K562 (cell line): ENCODE results near the gene GALNT17. TPM values are rescaled to one million over a fixed set of nuclear protein-coding genes. Genes with fewer than 3 reads are reported as not detected.

Experiments used
- ATAC-seq: fragments of 200-7000 bp; cut with Tn5 transposase; 3 replicates; pipeline ENCODE4 v1.9.1; 2020; ENCODE audit warnings: moderate library complexity
- BruUV-seq: library from RNA; stranded (reverse); fragments of 400-500 nt; replicated peaks from 2 replicates; lab custom pipeline; 2021; lab: Mats Ljungman, UMichigan
- CTCF ChIA-PET: fragments of 300-600 bp; formaldehyde crosslinking; extraction: SDS; loops from one replicate; lab custom pipeline; 2021; ENCODE audit warnings: low intra/inter-chr PET ratio; lab: Yijun Ruan, JAX
- POLR2A ChIA-PET: fragments of 300-600, 350-650 bp; sonication (Branson Sonifier 250); formaldehyde crosslinking; extraction: SDS; loops from one replicate; lab custom pipeline; 2021; ENCODE audit warnings: antibody characterized with exemption, inconsistent platforms; lab: Yijun Ruan, JAX
- DNase-seq, 4 experiments: peaks; one replicate each; pipeline versions ENCODE4 v3.0.0 to v3.0.0-alpha.2; 2011 to 2018; ENCODE audit warnings: low spot score in 3 of 4, mixed read lengths in 3 of 4; ENCODE audit errors: extremely low read depth in 1 of 4
- FAIRE-seq: peaks from 2 replicates; lab custom pipeline; 2011; peaks lifted over from hg19 to GRCh38; lab: Jason Lieb, UNC
- H2AFZ ChIP-seq: 2 replicates; pipeline ENCODE4 v1.6.0; 2011; ENCODE audit warnings: low read depth, low read length, control low read depth, inconsistent platforms
- H3K27ac ChIP-seq: fragments of 200-600 bp; 3 replicates; pipeline ENCODE4 v1.8.0; 2011; ENCODE audit warnings: low read depth, mild to moderate bottlenecking, control low read depth, inconsistent platforms, low read length, moderate library complexity, mixed read lengths; ENCODE audit errors: extremely low read depth
- H3K27me3 ChIP-seq, 2 experiments: fragments of 300-600 bp in 1 of 2; 2 replicates in 1 of 2; 3 replicates in 1 of 2; pipeline versions ENCODE4 v1.6.0 to v1.8.0; 2011; ENCODE audit warnings: inconsistent platforms in 2 of 2, low read length in 2 of 2, mild to moderate bottlenecking in 1 of 2, mixed read lengths in 1 of 2, moderate library complexity in 1 of 2; ENCODE audit not compliant: control insufficient read depth in 2 of 2, insufficient read depth in 2 of 2
- H3K36me3 ChIP-seq: fragments of 300-600 bp; 3 replicates; pipeline ENCODE4 v1.8.0; 2011; ENCODE audit warnings: mild to moderate bottlenecking, low read length, inconsistent platforms; ENCODE audit not compliant: control insufficient read depth, insufficient read depth
- H3K4me1 ChIP-seq, 2 experiments: fragments of 200-600 bp in 1 of 2; replicated peaks in 1 of 2; 2 replicates in 1 of 2; 3 replicates in 1 of 2; pipeline versions ENCODE4 v1.5.1 to v1.8.0; 2011; ENCODE audit warnings: inconsistent platforms in 2 of 2, low read length in 2 of 2, mild to moderate bottlenecking in 1 of 2, mixed read lengths in 1 of 2, moderate library complexity in 1 of 2; ENCODE audit not compliant: control insufficient read depth in 2 of 2, insufficient read depth in 2 of 2
- H3K4me2 ChIP-seq: 2 replicates; pipeline ENCODE4 v1.6.1; 2011; ENCODE audit warnings: low read length, control low read depth, inconsistent platforms, mixed read lengths; ENCODE audit not compliant: insufficient read depth
- H3K4me3 ChIP-seq: fragments of 200-600 bp; sonication (generic), shearing (Covaris generic); 2 replicates; pipeline ENCODE4 v1.5.1; 2016; ENCODE audit warnings: control low read depth, inconsistent platforms
- H3K79me2 ChIP-seq: fragments of 200-600 bp; 3 replicates; pipeline ENCODE4 v1.8.0; 2011; ENCODE audit warnings: low read length, inconsistent platforms; ENCODE audit not compliant: control insufficient read depth, insufficient read depth
- H3K9ac ChIP-seq, 2 experiments: 2 replicates each; pipeline versions ENCODE4 v1.6.0 to v1.6.1; 2011; ENCODE audit warnings: low read depth in 2 of 2, low read length in 2 of 2, control low read depth in 1 of 2, inconsistent platforms in 1 of 2, mild to moderate bottlenecking in 1 of 2, mixed read lengths in 1 of 2; ENCODE audit not compliant: insufficient read depth in 1 of 2
- H3K9me1 ChIP-seq: one replicate; pipeline ENCODE4 v1.6.0; 2011; ENCODE audit warnings: inconsistent platforms, mild to moderate bottlenecking, low read length, moderate library complexity; ENCODE audit not compliant: control insufficient read depth, insufficient read depth
- H3K9me3 ChIP-seq: replicated peaks from 2 replicates; pipeline ENCODE4 v1.5.1; 2011; ENCODE audit warnings: low read depth, low read length, inconsistent platforms; ENCODE audit not compliant: control insufficient read depth, insufficient read depth
- H4K20me1 ChIP-seq: replicated peaks from 2 replicates; pipeline ENCODE4 v1.6.1; 2011; ENCODE audit warnings: low read length, inconsistent platforms, mixed read lengths; ENCODE audit not compliant: control insufficient read depth, insufficient read depth
- FOXM1 ChIP-seq, 2 experiments: fragments of 450-650 bp in 1 of 2; sonication (generic) in 1 of 2; formaldehyde crosslinking in 1 of 2; IDR thresholded peaks; 2 replicates each; pipeline versions ENCODE4 v1.6.1 to v1.9.0; 2017 to 2022; ENCODE audit warnings: low read depth in 2 of 2, mild to moderate bottlenecking in 2 of 2, missing genetic modification reagents in 1 of 2, moderate library complexity in 1 of 2
- HNRNPUL1 ChIP-seq: fragments of 200-400 bp; formaldehyde crosslinking; IDR thresholded peaks from 2 replicates; pipeline ENCODE4 v1.6.1; 2017; ENCODE audit warnings: low read length
- NRF1 ChIP-seq, 2 experiments: fragments of 450-650 bp; IDR thresholded peaks in 1 of 2; conservative IDR thresholded peaks in 1 of 2; 2 replicates each; pipeline ENCODE4 v1.6.1; 2014; ENCODE audit warnings: mild to moderate bottlenecking in 2 of 2
- RB1 ChIP-seq: fragments of 450-650 bp; IDR thresholded peaks from 2 replicates; pipeline ENCODE4 v1.6.1; 2017; ENCODE audit warnings: low read depth, mild to moderate bottlenecking
- RUNX1 ChIP-seq: sonication (generic); IDR thresholded peaks from 2 replicates; pipeline ENCODE4 v1.6.1; 2016; ENCODE audit warnings: antibody characterized with exemption, low read depth
- SNRNP70 ChIP-seq: fragments of 200-400 bp; formaldehyde crosslinking; optimal IDR thresholded peaks from 2 replicates; pipeline ENCODE3; 2017; ENCODE audit warnings: low read depth, low read length
- YY1 ChIP-seq, 3 experiments: IDR thresholded peaks; 2 replicates each; pipeline ENCODE4 v1.6.1; 2011; ENCODE audit warnings: low read length in 2 of 3, mild to moderate bottlenecking in 2 of 3, moderate library complexity in 2 of 3, borderline replicate concordance in 1 of 3, control low read depth in 1 of 3, low read depth in 1 of 3; ENCODE audit not compliant: insufficient read depth in 3 of 3, insufficient replicate concordance in 2 of 3, control insufficient read depth in 1 of 3, insufficient read length in 1 of 3; ENCODE audit errors: extremely low read depth in 1 of 3
- ZFP30 ChIP-seq: fragments of 250-450 bp; sonication (Bioruptor Pico); IDR thresholded peaks from 2 replicates; pipeline ENCODE4 v1.8.0; 2022; ENCODE audit warnings: moderate library complexity, mild to moderate bottlenecking, inconsistent platforms, borderline replicate concordance
- WGBS: fragments of 100-300 bp; shearing (Covaris generic); methylation state at CpG from one replicate; pipeline ENCODE4 v1.1.6; 2016; ENCODE audit warnings: low coverage, mixed read lengths; ENCODE audit not compliant: insufficient coverage; ENCODE audit errors: missing lambda C conversion rate; 5-methylcytosine and 5-hydroxymethylcytosine counted together
- in situ Hi-C: fragments of 300-500 bp; cut with MboI; formaldehyde crosslinking; loops from 4 replicates; pipeline ENCODE4 v1.15.0; 2018; ENCODE audit warnings: inconsistent platforms, mixed read lengths
- intact Hi-C: fragments of 100-400 bp; cut with micrococcal nuclease; formaldehyde crosslinking; loops from 2 replicates; pipeline ENCODE4 v1.14.2; 2022
- polyA plus RNA-seq, 8 experiments: library from polyadenylated mRNA; depleted of rRNA in 4 of 8; stranded (reverse) in 5 of 8; unstranded in 3 of 8; fragments of >200 nt; fragmentation: Nextera tagmentation in 2 of 8; fragmentation: Illumina TruSeq in 1 of 8; extraction: Ambion mirVana in 2 of 8; extraction: Trizol in 1 of 8; gene quantifications; 2 replicates each; pipeline versions ENCODE4 v1.2.1 to v1.2.3, GENCODE V29; 2011 to 2014; ENCODE audit warnings: inconsistent platforms in 1 of 8, missing spikeins in 1 of 8
- total RNA-seq, 7 experiments: library from RNA; depleted of rRNA in 6 of 7; stranded (reverse); fragments of >200 nt in 6 of 7; fragmentation: Illumina TruSeq in 2 of 7; extraction: Trizol in 2 of 7; gene quantifications; 2 replicates each; pipeline versions ENCODE4 v1.2.1 to v1.2.3, GENCODE V29; 2011 to 2021; ENCODE audit warnings: low replicate concordance in 1 of 7

GALNT17 gene
- total and polyA plus RNA-seq, 9 of the 15 experiments (the other 6 are each of a cell fraction or from before 2014, with no cell fraction given), result not detected

DNA sequence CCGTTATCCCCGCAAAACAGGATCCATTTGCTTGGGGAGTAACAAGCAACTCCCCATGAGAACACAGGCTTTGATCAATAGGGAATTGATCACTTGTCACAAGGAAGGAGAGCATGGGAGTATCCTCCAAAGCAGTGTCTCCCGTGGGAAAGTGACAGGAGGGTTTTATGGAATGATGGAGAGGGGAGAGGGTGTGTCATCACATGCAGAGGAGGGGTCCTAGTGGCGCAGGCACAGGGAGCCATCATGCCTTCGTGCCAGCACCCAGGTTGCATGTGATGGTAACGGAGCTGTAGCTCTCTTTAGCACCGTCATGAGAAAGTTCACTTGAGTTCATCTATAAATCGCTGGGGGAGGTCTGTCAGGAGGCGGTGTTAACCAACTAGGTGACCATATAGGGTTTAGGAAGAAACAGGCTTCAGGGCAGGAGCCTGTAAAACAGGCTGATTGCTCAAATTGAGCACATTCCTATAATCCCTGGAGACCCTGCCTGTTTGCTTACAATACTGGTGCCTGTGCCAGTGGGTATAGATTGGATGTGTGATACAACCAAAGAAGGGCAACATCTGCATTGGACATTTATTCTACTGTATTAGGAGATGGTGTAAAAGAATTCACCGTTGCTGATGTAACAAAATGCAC, 428.5 kb downstream of the GALNT17 start (continued):
- TF ChIP-seq YY1 (IDR thresholded peaks at IDR 0.05; ENCODE audit: borderline replicate concordance in 1 of 3, control insufficient read depth in 1 of 3, extremely low read depth in 1 of 3, insufficient read depth in 3 of 3, insufficient read length in 1 of 3, insufficient replicate concordance in 2 of 3, low read depth in 1 of 3, low read length in 2 of 3) (no peak), RUNX1 (no peak), RB1 (no peak), FOXM1 (IDR thresholded peaks at IDR 0.05; ENCODE audit: low read depth) (no peak), FOXM1 (CRISPR knock-in tag; IDR thresholded peaks at IDR 0.05; ENCODE audit: low read depth) (no peak)

DNA sequence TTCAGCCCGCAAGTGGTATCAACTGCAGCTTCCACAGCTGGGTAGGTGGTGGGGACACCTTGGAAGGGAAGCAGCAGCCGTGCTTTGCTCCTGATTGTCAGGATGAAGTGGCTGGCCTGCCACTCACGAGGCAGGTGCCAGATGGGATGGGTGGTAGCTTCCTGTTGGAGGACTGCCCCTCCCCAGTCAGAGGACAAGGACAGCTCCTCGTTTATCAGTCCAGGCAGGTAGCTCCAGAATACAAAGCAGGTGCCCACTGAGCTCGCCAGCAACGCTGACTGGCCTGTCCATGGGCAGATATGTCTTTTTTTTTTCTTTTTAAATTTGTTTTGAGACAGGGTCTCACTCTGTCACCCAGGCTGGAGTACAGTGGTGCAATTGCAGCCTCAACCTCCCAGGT, 431.3 kb downstream of the GALNT17 start:
- ATAC-seq (no peak), FAIRE-seq (no peak), DNase-seq (no peak)
- ChIA-PET POLR2A (no interaction called here), CTCF (no interaction called here)
- in situ Hi-C loops (no loop called here), intact Hi-C loops (no loop called here)
- Histone ChIP-seq H3K9me3 (no peaks in the 10 kb centered on the region), H3K9me1 (no peaks in the 10 kb centered on the region), H3K4me2 (no peak overlapping the region), H3K4me1 (no peaks in the 10 kb centered on the region), H3K9ac (no peak overlapping the region), H3K27ac (no peak overlapping the region), H3K36me3 (no peaks in the 10 kb centered on the region), H3K4me3 (no peak overlapping the region), H4K20me1 (no peaks in the 10 kb centered on the region), H2AFZ (no peak overlapping the region), H3K79me2 (no peaks in the 10 kb centered on the region), H3K27me3 (peaks cover 7 to 31% of the 10 kb centered on the region in 2 experiments; a peak in 3 of 5 replicates)
- no TSS peak for BruUV-seq
- 0% methylated on average over 6 of the region's 6 CpGs for WGBS
- TF ChIP-seq NRF1 (conservative IDR thresholded peaks at IDR 0.05 in 1 of 2, IDR thresholded peaks at IDR 0.05 in 1 of 2) (no peak), HNRNPUL1 (no peak), ZFP30 (no peak), SNRNP70 (no peak)
